ENCODE measurements around the gene CSNK1G2.

The CSNK1G2 gene

GRCh38 chr19:1944088-1944915 lies 3.3 kb downstream of the CSNK1G2 start:
- no peak for DNase-seq (ENCODE audit: low read depth, low spot score)

GRCh38 chr19:1944916-1945561 lies 4.1 kb downstream of the CSNK1G2 start:
- DNase-seq (ENCODE audit: low read depth, low spot score): no peak

GRCh38 chr19:1945899-1946298 lies 4.9 kb downstream of the CSNK1G2 start:
- no peak for DNase-seq (ENCODE audit: low read depth, low spot score)

GRCh38 chr19:1947651-1948209 lies 6.8 kb downstream of the CSNK1G2 start:
- no peak for DNase-seq (ENCODE audit: low read depth, low spot score)

- DNase-seq (ENCODE audit: low read depth, low spot score): no peak
Measured at GRCh38 chr19:1949304-1950101, 8.5 kb downstream of the CSNK1G2 start.

GRCh38 chr19:1950640-1951039 lies 9.7 kb downstream of the CSNK1G2 start:
- no peak for DNase-seq (ENCODE audit: low read depth, low spot score)

GRCh38 chr19:1952635-1953034 lies 11.7 kb downstream of the CSNK1G2 start:
- DNase-seq (ENCODE audit: low read depth, low spot score): no peak

- DNase-seq (ENCODE audit: low read depth, low spot score): no peak
Measured at GRCh38 chr19:1953037-1953436, 12.1 kb downstream of the CSNK1G2 start.

- no peak for DNase-seq (ENCODE audit: low read depth, low spot score)
Measured at GRCh38 chr19:1953441-1954094, 12.6 kb downstream of the CSNK1G2 start.

GRCh38 chr19:1954532-1954933 lies 13.6 kb downstream of the CSNK1G2 start:
- DNase-seq (ENCODE audit: low read depth, low spot score): no peak

GRCh38 chr19:1955171-1956121 lies 14.5 kb downstream of the CSNK1G2 start:
- DNase-seq (ENCODE audit: low read depth, low spot score): no peak

- DNase-seq (ENCODE audit: low read depth, low spot score): no peak
Measured at GRCh38 chr19:1956122-1956494, 15.1 kb downstream of the CSNK1G2 start.

GRCh38 chr19:1956868-1957492 lies 16.0 kb downstream of the CSNK1G2 start:
- no peak for DNase-seq (ENCODE audit: low read depth, low spot score)

GRCh38 chr19:1957562-1958248 lies 16.7 kb downstream of the CSNK1G2 start:
- DNase-seq (ENCODE audit: low read depth, low spot score): no peak

- DNase-seq (ENCODE audit: low read depth, low spot score): no peak
Measured at GRCh38 chr19:1959928-1960589, 19.1 kb downstream of the CSNK1G2 start.

- no peak for DNase-seq (ENCODE audit: low read depth, low spot score)
Measured at GRCh38 chr19:1961000-1961883, 20.3 kb downstream of the CSNK1G2 start.

GRCh38 chr19:1962674-1963073 lies 21.7 kb downstream of the CSNK1G2 start:
- no peak for DNase-seq (ENCODE audit: low read depth, low spot score)

- no peak for DNase-seq (ENCODE audit: low read depth, low spot score)
Measured at GRCh38 chr19:1967087-1967608, 26.2 kb downstream of the CSNK1G2 start.
